NCI-H2107 (cell line): ENCODE measurements around the gene TNFRSF19.

ENCODE experiments used
- DNase-seq: peaks from one replicate; lab custom pipeline; 2025; lab: John Stamatoyannopoulos, UW

Gene TNFRSF19

DNA sequence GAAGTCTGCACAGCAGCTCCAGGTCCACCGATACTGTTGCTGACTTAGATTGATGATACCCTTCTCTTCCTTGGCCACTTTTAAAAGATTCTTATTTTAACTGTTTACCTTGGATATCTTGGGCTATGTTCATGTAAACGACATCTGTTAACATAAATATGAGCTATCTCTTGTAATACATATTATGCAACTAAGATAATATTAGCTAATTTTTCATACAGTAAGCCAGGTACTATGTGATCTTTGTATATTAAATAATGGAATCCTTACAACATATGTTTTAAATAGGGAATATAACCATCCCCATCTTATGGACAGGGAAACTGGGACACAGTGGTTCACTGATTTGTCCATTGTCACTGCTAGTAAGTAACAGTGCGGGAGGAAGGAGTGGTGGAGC is 37.9 kb downstream of the TNFRSF19 start:
- no peak for DNase-seq

DNA sequence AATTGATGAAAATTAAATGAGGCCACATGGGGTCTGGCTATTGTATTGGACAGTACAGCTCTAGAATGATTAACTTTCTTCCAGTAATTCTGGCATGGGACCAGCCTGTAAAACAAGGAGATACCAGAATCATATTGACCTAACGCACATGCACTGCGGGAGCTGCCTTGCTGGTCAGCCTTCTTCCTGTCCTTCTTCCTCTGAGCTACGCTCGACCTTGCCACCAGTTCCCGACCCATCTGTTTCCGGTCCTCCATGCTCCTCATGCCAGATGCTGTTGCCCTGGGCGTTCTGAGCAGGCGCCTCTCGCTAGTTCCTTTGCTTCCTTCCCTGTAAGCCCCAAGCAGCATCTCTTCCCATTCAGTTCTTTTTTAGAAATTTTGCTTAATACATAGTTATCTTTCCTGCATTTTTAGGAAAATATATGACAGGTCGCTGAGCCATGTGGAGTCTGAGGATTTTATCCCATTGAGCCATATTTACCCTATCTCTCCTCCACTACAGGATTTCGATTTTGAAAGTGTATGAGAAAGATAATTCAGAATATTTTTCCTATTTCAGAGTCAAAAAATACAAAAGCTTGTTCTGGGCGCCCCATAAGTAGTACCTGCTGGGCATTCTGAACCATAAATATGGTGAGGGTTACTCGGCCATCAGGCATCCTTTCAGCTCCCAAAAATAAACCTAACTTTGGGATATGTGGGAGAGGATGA is 38.6 kb downstream of the TNFRSF19 start:
- no peak for DNase-seq

DNA sequence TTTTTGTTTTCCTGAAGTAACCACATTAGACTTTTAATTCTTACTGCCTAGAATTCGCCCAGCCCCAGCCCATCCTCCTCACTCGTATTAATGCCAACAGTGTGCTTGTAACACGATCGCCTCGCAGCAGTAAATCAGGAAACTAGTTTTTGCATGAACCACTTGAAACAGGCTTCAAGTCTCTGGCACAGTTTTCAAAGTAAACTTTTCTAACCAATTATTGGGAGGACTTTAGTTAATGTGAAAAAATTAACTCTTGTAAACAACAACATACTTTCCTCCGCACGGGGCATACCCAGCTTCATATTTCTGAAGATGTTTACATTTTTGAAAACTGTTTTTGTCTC is 39.2 kb downstream of the TNFRSF19 start:
- DNase-seq = no peak

DNA sequence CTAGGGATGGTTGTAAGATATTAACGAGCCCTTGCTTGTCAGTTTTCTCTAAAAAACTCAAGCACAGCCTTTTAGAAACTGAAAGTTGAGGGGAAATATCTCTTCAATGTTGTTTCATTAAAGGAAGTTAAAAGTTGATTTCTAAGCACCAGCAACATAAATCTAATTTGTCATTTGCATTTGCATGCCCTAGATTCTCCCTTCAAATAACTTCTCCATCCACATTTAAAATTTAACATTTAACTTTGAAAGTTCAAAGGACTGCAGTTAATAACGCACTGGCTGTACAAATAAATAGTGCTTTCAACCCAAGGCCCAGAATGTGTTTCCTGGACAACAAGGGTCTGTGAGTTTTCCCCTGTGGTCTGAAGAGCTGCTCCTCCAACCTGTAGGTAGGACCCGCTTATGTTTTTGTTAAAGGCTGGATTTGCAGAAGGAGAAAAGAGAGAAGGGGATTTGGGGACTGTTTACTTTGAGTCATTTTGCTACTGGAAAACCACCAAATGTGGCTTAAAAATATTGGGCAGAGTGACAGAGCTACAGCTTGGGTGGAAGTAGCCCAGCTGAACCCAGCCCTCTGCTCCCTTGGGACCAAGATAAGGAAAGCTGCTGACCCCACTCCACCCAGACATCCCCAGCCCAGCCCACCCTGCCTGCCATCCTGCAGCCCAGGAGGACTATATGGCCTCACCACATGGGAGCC is 39.8 kb downstream of the TNFRSF19 start:
- no peak for DNase-seq

GRCh38 chr13:23610966-23611491 is 40.8 kb downstream of the TNFRSF19 start:
- DNase-seq = no peak

DNA sequence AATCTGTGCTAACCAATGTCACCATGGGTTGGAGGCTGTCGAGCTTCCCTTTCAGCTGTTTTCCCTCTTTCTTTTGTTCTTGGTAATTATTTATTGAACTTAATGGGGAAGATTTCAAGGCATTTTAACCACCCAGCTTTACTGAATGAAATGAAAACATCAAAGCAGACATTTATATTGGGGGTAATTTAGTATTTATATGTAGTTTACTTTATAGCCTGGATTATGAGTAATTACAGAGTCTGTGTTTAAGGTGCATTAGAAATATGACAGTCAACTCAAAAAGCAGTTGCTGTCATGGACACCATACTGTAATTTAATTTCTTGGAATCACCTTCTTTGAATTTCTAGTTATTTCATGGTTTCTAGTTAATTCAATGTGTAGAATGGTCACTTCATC is 42.0 kb downstream of the TNFRSF19 start:
- DNase-seq = no peak

GRCh38 chr13:23612731-23613130 is 42.5 kb downstream of the TNFRSF19 start:
- no peak for DNase-seq

DNA sequence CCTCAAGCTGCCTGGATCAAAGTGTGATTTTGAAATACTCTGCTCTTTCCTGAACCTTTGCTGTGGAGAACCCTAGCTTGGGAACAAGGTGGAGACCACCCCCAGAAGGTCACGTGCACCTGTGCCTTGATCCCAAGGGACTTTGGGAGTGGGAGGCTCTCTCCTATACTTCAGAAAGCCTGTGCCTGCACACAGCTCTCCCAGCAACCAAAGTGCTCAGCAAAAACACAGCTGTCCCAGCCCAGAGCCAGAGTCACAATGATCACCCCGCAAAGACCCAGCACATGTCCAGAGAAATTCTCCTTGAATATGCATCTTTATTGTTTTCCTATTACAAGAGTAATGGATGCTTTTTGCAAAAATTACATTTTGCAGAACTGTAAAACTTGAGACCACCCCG is 43.4 kb downstream of the TNFRSF19 start:
- no peak for DNase-seq

DNA sequence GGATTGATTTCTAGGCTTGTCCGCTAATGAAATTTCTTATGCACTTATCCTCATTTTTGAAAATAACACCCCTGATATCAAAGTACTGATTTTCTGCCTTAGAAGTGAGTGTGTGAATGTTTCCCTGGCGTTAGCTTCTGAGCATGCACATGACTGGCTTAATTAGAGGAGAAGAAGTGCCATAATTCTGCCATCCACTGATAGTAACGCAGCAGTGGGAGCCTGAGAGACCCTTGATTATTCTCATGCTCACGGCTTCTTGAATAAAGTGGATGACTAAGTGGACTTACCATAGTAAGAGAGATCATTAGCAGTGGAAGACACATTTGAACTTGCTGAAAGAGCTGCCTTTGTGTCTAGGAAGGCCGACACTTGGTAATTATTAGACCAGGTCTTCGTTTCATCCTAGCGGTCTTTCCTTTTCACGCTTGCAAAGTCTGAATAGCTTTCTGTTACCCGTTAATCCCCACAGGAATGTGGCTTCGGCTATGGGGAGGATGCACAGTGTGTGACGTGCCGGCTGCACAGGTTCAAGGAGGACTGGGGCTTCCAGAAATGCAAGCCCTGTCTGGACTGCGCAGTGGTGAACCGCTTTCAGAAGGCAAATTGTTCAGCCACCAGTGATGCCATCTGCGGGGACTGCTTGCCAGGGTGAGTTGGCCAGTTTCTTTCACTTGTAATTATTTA is 45.3 kb downstream of the TNFRSF19 start:
- DNase-seq = no peak

GRCh38 chr13:23616228-23616627 is 46.0 kb downstream of the TNFRSF19 start:
- no peak for DNase-seq

DNA sequence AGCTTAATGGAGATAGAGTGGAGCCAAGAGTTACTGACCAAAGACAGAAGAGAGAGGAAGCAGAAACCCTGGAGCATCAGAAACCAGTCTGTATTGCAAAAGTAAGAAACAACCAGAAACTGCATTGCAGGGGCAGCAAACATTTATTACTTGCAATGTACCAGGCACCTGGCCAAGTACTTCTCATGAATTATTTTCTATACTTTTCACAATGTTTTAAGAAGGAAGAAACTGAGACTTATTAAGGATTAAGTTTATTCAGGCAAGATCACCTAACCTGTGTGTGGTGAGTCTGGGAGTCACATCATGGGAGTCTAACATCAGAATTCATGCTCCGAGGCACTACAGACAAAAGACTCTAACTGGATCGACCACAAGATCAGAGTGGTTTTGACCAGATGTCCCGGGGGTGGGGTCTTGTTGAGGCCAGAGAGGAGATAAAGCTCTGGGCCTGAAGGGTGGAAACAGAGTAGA is 47.4 kb downstream of the TNFRSF19 start:
- no peak for DNase-seq

DNA sequence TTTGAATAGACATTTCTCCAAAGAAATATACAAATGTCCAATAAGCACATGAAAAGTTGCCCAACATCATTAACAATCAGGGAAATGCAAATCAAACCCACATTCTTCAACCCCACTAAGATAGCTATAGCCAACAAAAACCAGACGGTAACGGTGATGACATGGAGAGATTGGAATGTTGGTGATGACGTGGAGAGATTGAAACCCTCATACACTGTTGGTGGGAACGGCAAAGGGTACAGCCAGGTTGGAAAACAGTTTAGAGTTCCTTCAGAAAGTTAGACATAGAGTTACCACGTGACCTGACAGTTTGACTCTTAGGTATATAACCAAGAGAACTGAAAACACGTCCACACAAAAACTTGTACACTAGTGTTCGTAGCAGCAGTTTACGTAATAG is 48.1 kb downstream of the TNFRSF19 start:
- DNase-seq = no peak

- no peak for DNase-seq
Measured at GRCh38 chr13:23619068-23619855, 49.0 kb downstream of the TNFRSF19 start.

GRCh38 chr13:23620211-23620610 is 50.0 kb downstream of the TNFRSF19 start:
- DNase-seq = no peak

DNA sequence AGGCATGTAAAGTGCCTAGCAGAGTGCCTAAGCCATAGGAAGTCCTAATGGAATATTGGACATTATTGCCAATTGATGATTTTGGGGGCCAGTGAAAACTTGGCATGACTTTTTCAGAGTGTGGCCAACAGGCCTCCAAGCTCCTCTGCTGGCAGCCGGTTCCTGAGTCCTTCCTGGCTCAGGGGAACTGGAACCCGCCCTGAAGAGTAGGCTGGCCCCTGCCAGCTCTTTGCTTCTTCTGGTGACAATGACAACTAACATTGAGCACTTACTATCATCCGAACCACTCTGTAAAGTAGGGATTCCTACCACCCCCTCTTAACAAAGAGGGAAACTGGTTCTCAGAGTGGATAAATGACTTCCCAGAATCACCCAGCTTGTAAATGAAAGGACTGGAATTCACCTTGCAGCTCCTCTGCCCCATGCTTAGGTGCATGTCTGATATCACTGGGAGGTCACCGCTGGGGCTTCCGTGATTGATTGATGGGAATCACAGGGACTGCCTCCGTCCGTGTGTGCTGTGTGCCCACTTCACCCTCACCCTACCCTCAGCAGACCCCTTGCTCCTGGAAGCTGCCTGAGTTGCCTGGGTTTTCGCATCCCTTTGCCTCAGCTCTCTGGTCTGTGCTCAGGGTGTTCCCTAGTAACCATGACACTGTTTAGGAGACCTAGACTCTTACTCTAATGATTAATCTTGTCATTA is 50.6 kb downstream of the TNFRSF19 start:
- no peak for DNase-seq

- no peak for DNase-seq
Measured at GRCh38 chr13:23621316-23621645, 51.1 kb downstream of the TNFRSF19 start.

DNA sequence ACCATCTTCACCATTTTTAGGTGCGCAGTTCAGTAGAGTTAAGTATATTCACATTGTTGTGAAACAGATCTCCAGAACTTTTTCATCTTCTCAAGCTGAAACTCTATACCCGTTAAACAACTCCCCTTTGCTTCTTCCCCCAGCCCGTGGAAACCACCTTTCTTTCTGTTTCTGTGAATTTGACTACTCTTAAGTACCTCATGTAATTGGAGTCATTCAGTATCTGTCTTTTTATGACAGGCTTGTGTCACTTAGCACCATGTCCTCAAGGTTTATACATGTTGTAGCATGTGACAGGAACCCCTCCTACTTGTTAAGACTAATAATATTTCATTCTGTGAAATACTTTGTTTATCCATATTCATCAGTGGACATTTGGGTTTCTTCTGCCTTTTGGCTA is 52.8 kb downstream of the TNFRSF19 start:
- DNase-seq = no peak

GRCh38 chr13:23623394-23623793 is 53.2 kb downstream of the TNFRSF19 start:
- DNase-seq = no peak

DNA sequence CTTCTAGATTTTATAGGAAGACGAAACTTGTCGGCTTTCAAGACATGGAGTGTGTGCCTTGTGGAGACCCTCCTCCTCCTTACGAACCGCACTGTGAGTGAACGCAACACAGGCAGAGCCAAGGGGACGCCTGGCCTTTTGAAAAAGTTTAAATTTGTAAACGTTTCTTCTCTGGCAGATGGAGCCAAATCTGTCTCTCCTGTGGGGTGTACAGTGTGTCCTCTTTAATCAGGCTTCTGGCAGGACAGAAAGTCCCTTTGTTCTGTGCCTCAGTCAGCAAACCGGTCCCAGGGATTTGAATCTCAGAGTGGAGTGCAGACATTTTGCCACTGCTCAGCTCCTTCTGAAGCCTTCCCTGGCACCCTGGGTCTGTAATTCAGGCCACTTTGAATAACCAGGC is 56.5 kb downstream of the TNFRSF19 start:
- no peak for DNase-seq

GRCh38 chr13:23627410-23627809 is 57.2 kb downstream of the TNFRSF19 start:
- DNase-seq = no peak

DNA sequence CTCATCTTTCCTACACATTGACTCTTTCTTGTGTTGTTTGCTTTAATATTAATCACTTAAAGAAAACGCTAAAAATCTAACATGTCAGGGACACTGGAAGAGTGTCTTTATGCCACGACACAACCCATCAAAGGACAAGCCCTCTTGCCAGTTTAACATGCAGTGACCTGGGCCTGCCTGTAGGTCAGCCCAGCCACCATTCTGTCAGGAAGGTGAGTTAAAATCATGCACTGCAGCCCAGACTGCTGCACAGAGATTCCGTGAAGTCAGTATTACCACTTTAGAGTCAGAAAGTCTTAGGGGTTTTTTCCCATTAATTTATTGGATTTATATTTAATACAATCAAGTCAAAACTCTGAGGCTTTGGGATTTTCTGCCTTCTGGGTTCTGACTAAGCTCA is 58.0 kb downstream of the TNFRSF19 start:
- no peak for DNase-seq
